SK-N-DZ (cell line): ENCODE results near the gene E2F1.
A peak's percentile ranks its signal among the peaks of the same experiment; 100 is the strongest.
"Not testable (repeated sequence)": the region's sequence is repeated elsewhere in the genome, so short reads cannot be mapped to it uniquely, and the experiment has no call there.

ENCODE experiments used
- DNase-seq: peaks from one replicate; pipeline ENCODE4 v3.0.0-alpha.2; 2015; ENCODE audit warnings: low spot score

The E2F1 gene

DNA sequence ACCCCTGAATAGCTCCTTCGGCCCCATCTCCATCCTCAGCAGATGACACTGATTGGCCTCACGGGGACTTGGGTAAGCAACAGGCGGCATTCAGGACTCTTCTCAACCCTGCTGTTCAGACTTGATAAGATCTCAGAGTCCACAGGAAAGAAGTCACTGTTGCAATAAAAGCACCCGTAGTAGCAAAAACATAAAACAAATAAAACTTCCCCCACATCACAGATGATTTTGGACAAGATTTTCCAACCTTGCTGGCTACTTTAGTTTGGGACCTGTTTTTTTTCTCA lies 41.2 kb downstream of the E2F1 start:
- DNase-seq = peak; percentile 47

DNA sequence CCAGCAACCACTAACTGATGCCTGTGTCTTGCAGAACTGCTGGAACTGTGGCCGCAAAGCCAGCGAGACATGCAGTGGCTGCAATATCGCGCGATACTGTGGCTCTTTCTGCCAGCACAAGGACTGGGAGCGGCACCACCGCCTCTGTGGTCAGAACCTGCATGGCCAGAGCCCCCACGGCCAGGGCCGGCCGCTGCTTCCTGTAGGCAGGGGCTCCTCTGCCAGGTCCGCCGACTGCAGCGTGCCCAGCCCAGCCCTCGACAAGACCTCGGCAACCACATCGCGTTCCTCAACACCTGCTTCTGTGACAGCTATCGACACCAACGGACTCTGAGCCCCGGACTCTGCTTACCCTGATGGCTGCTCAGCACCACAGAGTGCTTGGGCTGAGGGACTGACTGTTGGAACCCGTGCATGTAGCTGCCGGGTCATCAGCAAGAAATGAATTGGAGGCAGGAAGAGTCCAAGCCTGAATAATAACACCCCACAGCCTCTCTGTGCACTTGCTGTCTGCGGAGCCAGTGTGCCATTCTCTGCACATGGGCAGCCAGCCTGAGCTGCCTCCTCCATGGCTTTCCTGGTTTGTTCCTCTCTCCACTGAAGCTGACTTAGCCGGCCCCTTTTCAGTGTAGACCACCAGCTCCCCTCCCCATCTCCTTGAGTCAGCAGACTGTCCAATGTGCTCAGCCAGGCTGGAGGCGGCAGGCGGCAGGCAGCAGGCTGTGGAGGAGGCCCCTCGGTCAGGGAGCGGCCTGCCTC lies 41.7 kb downstream of the E2F1 start:
- no peak for DNase-seq

- DNase-seq = no peak
Measured at GRCh38 chr20:33640287-33640686, 45.9 kb downstream of the E2F1 start.

DNA sequence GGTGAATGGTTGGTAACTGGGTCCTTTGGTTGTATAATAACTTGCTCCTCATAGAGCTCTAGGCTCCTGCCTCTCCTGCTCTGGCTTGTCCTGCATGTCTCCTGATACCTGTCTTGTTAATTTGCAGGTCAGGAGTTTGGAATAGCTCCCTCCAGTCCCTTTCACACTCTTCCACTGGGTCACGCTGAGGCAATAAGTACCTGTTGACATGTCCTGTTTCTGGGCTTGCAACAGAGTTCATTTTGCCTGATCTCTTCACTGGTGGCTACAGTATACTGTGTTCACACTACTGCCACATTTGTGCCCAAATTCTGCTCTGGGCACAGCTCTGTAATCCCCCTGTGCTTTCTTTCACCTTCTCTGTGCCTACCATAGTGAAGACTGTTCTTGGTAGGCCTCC lies 49.4 kb downstream of the E2F1 start:
- DNase-seq = no peak

GRCh38 chr20:33635341-33635740 lies 50.8 kb downstream of the E2F1 start:
- DNase-seq = no peak

DNA sequence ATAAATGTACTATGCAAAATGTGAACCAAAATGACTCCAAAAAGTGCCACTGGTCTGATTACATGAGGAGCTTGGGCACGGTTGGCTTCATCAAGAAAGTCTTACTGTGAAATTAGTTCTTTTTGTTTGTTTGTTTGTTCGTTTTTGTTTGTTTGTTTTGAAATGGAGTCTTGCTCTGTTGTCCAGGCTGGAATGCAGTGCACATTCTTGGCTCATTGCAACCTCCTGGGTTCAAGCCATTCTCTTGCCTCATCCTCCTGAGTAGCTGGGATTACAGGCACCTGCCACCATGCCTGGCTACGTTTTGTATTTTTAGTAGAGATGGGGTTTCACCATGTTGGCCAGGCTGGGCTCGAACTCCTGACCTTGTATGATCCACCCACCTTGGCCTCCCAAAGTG lies 54.3 kb downstream of the E2F1 start:
- DNase-seq = not testable (repeated sequence)

DNA sequence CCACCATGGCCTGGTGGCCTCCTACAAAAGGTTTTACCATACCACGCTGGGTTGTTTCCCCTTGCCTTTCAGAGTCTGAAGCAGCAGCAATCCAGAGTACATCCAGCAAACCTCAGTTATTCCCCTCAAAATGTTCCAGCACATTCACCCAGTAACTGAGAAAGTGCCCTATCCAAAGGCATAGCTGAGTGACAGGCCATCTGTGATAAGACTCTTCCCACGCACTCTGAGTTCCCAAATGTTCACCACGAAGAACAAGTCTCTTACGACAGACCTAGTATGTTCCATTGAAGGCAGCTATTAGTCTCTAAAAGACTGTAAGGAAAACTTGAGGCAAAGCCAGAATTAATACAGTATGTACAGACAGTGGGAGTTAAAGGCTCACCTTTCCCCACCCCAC lies 55.7 kb downstream of the E2F1 start:
- no peak for DNase-seq

DNA sequence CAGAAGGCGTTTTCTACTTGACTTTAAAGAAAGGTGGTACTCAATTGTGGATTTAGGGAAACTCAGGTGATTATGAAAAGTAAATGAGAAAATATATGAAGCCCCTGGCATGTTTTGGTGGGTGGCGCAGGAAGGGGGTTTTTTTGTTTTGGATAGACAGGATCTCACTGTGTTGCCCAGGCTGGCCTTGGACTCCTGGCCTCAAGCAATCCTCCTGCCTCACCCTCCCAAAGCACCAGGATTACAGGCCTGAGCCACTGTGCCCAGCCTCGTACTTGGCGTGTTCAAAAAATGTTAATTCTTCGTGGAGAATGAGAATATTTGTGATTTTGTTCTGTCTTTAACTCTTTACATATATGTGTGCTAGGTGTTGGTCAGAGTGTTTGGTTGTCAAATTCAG lies 56.2 kb downstream of the E2F1 start:
- DNase-seq = no peak

GRCh38 chr20:33629533-33629932 lies 56.7 kb downstream of the E2F1 start:
- no peak for DNase-seq

GRCh38 chr20:33627577-33628216 lies 58.5 kb downstream of the E2F1 start:
- no peak for DNase-seq

- DNase-seq = no peak
Measured at GRCh38 chr20:33626190-33626589, 60.0 kb downstream of the E2F1 start.
